DMS153 (cell line): ENCODE results near the gene KLHDC4.
A peak's percentile ranks its signal among the peaks of the same experiment; 100 is the strongest.
"Not testable (repeated sequence)": the region's sequence is repeated elsewhere in the genome, so short reads cannot be mapped to it uniquely, and the experiment has no call there.

ENCODE experiments used
- DNase-seq: peaks from one replicate; lab custom pipeline; 2025; lab: John Stamatoyannopoulos, UW

The KLHDC4 gene

GRCh38 chr16:87720446-87720845 is 45.3 kb downstream of the KLHDC4 start:
- no peak for DNase-seq

DNA sequence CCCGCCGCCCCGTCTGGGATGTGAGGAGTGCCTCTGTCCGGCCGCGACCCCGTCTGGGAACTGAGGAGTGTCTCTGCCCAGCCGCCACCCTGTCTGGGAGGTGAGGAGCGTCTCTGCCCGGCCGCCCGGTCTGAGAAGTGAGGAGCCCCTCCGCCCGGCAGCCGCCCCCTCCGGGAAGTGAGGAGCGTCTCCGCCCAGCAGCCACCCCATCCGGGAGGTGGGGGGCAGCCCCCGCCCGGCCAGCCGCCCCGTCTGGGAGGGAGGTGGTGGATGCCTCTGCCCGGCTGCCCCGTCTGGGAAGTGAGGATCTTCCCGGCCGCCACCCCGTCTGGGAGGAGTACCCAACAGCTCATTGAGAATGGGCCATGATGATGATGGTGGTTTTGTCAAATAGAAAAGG is 47.0 kb downstream of the KLHDC4 start:
- DNase-seq: not testable (repeated sequence)

DNA sequence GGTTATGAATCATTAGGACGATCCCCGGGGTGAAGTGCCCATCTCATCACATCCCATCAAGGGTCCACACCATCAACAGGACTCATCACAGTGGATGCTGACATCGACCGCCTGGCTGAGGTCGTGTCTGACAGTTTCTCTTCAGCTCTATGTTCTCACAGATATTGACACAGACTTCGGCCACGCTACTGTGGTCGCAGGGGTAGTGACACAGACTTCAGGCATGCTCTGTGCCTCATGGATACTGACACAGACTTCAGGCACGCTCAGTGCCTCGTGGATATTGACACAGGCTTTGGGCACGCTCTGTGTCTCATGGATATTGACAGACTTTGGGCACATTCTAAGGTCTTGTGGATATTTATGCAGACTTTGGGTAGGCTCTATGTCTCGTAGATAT is 50.1 kb downstream of the KLHDC4 start:
- no peak for DNase-seq

DNA sequence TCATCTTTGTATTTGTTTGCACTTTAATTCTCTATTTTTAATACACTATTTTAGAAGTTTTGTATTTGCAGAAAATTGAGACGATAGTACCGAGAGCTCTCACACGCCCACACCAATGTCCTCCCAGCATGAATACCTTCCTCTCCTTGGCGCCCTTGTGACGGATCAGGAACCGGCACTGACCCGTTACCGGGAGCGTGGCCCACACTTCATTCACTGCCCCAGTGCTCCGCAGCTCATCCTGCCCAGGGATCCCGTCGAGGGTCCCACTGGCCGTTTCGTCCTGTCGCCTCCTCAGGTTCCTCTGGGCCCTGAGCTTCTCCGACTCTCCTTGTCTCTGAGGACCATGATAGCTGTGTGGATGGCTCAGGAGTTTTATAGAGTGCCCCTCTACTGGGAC is 50.6 kb downstream of the KLHDC4 start:
- no peak for DNase-seq

DNA sequence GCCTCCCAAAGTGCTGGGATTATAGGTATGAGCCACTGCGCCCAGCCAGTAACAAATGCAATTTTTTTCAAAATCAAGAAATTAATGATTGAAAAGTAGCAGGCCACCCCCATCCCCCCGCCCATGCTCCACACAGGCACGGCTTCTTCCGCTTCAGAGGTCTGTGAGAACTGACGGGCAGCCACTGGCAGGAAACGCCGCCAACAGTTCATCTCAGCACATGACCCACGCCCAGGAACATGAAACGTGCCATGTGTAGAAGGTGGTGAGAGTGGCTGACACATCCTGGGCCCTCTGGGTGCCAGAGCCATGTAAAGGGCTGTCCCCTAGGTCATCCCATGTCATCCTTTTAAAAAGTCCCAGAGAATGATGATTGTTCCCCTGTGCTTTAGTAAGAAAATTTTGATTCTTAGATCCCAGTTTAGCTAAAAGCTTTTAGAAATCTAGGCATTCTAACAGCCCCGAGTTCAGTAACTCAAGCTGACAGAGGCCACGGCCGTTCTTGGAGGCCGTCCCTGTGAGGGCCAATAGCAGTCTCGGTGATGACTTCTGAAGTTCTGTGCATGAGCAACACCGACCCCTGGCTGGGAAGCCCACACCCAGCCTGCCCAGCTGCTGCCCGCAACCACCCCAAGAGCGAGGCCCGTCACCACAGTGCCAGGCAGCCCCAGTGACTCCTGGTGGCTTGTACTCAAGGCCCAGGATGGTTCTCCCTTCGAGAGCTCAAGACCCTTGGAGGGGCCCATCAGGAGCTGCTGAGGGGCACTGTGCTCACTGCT is 52.1 kb downstream of the KLHDC4 start:
- DNase-seq: no peak

GRCh38 chr16:87712184-87712762 is 53.5 kb downstream of the KLHDC4 start:
- no peak for DNase-seq

DNA sequence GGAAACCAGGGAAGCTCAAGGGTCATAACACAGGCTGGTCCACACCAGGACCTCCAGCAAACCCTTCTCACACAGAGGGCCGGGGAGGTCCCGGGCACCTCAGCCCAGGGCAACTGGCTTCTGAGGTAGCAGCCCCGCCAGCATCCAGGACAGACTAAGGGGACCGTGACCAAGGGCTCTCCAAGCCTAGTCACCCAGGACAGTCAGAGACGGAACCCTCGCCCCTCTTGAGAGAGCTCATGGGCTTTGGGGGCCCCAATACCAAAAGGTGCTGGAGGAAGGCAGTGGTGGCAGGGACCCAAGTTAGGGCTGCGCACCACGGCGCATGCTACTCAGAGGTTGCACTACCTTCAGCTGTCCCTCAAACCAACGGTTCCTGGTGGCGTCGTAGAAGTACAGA is 54.9 kb downstream of the KLHDC4 start:
- DNase-seq: no peak

GRCh38 chr16:87709677-87710076 is 56.1 kb downstream of the KLHDC4 start:
- DNase-seq: no peak

DNA sequence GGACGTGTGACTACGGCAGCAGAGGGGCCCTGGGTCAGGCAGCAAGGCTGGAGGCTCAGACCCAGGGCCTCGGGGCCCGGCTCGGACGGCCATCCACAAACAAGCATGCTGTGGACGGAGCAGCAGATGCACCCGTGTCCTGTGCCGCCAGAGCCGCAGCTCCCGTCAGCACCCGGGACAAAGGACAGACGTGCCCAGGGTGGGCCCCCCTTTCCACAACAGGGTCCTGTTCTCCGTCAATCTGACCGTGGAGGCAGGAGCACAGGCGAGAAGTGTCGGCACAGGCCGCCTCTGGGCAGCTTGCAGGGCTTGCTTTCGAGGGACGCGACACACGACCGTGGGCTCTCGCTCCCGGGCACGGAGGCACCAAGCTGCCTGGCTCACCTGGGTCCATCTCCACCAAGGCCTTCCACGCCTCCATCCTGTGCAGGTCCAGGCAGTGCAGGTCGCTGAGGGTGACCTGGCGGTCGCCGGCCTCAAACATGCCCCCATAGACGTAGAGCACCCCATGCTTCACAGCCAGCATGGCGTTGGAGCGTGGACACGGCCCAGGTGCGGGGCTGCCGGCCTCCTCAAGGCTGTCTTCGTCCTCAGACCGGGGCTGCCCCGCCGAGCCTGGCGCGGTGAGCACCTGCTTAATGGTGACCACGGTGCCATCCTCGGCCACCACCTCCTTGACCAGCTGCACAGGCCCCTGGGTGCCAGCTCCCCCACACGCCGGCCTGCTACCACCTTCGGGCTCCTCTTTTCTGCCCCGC is 56.7 kb downstream of the KLHDC4 start:
- DNase-seq: no peak

DNA sequence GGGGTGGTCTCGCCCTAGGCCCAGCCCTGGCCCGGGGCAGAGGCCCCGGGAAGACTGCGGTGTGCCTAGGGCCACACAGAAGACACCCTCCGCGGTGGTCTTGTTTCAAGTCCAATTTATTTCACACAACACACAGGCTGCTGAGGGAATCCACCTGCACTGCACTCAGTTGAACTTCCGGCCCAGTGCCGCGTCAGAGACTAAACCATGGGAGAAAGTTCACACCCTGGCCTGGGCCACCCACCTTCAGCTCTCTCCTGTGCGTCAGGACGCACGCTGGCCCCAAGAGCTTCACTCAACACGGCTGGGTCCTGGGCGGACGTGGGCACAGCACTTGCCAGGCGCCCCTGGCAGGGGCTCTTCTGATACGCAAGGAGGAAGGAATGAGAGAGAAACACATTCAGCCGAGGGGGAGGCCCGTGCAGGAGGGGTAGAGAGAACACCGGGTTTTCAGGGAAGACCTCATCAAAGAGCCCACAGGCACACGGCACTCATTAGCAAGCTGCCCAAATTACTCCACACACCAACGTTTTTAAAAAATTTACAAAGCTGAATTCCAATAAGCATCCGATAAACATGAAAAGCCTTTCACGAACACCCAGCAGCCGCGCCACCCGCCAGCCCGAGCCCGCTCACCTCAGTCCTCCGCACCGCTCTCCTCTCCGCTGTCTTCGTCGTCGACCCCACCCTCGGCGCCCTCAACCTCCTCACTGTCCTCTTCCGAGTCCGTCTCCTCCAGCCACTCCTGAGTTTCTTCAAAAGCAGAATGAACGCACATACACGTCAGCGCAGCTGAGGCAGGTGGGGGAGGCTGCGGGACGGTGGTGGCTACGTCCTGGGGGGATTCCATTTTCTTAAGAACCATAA is 57.8 kb downstream of the KLHDC4 start:
- no peak for DNase-seq

GRCh38 chr16:87707097-87707496 is 58.7 kb downstream of the KLHDC4 start:
- DNase-seq: no peak

DNA sequence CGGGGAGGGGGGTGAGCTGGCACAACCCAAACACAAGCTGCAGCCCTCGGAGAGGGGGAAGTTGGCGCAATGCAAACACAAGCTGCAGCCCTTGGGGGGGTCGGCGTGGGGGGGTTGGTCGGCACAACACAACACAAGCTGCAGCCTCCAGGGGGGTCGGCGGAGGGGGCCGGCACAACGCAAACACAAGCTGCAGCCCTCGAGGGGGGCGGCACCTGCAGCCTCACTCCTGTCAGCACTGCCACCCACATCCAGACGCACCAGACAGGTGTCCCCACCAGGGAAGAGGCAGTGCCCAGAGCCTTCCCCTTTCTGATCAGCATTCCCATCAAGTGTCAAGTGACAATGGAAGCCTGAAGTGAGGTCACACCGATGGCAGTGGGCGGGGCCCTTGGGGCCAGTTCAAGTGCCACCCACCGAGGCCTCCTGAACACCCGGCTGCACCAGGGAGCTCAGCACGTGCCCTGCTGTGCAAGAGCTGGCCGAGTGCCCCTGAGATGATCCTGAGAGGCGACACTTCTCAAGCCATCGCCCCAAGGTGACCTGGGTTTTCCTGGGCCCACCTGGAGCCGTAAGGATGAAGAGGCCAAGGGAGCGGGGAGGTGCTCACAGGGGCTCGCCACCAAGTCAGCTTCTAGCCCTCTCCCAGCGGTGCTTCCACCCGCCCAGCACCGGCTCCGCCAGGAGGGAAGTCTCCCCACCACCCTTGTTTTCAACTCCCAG is 59.3 kb downstream of the KLHDC4 start:
- peak; percentile 84 for DNase-seq

- peak; percentile 59 for DNase-seq
Observed at GRCh38 chr16:87705771-87706277, 60.0 kb downstream of the KLHDC4 start.

DNA sequence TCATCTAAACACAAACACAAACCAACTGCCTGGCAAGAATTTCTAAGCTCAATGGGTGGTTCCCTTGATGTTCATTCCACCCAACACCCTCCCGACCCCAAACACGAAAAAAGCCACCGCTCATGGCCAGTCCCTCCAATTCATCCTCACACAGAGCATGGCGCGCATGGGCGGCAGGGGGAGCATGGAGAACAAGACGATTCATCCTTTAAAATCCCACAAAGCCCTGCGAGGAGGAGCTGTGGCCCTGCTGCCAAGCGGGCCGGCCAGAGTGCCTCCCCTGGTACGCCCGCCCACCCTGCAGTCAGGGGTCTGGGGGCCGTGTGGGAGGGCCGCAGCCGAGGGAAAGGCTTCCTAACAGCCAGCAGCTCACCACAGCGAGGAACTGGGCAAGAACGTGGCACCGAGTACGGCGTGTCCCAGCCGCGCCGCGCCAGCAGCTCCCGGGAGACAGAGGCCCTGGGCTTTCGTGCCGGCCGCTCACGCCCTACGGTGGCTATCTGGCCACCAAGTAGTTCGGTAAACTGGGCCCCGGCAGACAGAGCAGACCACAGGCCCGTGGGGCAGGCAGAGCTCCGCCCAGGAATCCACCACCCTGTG is 60.9 kb downstream of the KLHDC4 start:
- DNase-seq: no peak

DNA sequence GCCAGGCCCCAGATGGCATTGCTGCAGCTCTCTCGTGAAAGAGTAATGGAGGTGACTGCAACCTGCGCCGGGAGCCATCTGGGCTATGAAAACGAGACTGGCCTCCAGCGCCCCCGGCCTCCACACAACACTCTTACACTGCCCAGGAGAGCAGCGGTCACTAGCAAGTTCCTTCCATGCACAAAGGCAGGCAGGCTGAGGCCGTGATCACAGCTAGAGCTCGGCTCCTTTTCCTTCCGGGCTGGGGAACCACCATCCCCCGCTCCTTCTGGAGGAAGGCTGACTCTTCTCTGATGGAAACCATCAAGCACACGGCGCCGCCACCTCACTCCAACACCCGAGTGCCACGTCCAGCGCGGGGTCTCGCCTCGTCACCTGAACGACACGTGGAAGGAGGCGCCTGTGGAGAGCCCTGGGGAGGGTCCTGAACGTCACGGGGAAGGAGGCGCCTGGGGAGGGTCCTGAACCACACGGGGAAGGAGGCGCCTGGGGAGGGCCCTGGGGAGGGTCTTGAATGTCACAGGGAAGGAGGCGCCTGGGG is 61.9 kb downstream of the KLHDC4 start:
- no peak for DNase-seq

GRCh38 chr16:87703071-87703470 is 62.7 kb downstream of the KLHDC4 start:
- no peak for DNase-seq

- DNase-seq: no peak
Observed at GRCh38 chr16:87702325-87702811, 63.4 kb downstream of the KLHDC4 start.

GRCh38 chr16:87701505-87701921 is 64.3 kb downstream of the KLHDC4 start:
- DNase-seq: peak; percentile 61

- DNase-seq: no peak
Observed at GRCh38 chr16:87701078-87701460, 64.7 kb downstream of the KLHDC4 start.

DNA sequence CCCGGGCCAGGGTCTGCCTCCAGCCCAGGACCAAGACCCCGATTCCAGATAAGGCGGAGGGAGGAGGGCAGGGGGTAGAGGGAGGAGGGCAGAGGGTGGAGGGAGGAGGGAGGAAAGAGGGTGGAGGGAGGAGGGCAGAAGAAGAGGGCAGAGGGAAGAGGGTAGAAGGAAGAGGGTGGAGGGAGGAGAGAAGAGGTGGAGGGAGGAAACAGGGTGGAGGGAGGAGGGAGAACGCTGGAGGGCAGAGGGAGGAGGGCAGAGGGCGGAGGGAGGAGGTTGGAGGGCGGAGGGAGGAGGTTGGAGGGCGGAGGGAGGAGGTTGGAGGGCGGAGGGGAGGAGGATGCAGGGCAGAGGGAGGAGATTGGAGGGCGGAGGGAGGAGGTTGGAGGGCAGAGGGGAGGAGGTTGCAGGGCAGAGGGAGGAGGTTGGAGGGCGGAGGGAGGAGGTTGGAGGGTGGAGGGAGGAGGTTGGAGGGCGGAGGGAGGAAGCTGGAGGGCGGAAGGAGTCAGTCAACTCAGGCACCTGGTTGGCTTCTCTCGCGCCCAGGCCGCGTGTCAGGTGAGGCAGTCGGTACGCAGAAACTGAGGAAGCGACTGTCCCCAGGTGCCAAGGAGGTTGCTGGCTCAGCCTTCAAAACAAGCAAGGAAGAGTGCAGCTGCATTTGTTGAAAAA is 65.2 kb downstream of the KLHDC4 start:
- no peak for DNase-seq
